H1 (cell line): ENCODE data around the gene PITX1. TPM values are rescaled to one million over a fixed set of nuclear protein-coding genes. Genes with fewer than 3 reads are reported as not detected.
A peak's percentile ranks its signal among the peaks of the same experiment; 100 is the strongest.

ENCODE experiments used
- CTCF ChIA-PET: fragments of 300-600 bp; sonication (Branson Sonifier 250); formaldehyde crosslinking; loops from one replicate; lab custom pipeline; 2021; ENCODE audit not compliant: partially characterized antibody; lab: Charles Lee
- POLR2A ChIA-PET: fragments of 300-600 bp; sonication (Branson Sonifier 250); formaldehyde crosslinking; loops from one replicate; lab custom pipeline; 2021; ENCODE audit warnings: inconsistent platforms; ENCODE audit not compliant: partially characterized antibody; lab: Charles Lee
- DNase-seq, 2 experiments: peaks; one replicate each; pipeline versions ENCODE4 v3.0.0 to v3.0.0-alpha.2; 2010 to 2022; ENCODE audit warnings: low spot score in 2 of 2, low read depth in 1 of 2, mixed read lengths in 1 of 2
- FAIRE-seq: peaks from 2 replicates; lab custom pipeline; 2011; peaks lifted over from hg19 to GRCh38; lab: Jason Lieb, UNC
- H2AFZ ChIP-seq: 2 replicates; pipeline ENCODE4 v1.8.1; 2012; ENCODE audit warnings: low read length, inconsistent platforms
- H2AK5ac ChIP-seq: 2 replicates; pipeline ENCODE4 v1.6.1; 2013; ENCODE audit warnings: low read depth, low read length
- H2BK120ac ChIP-seq: replicated peaks from 2 replicates; pipeline ENCODE3; 2013; ENCODE audit warnings: low read depth, low read length, inconsistent platforms
- H2BK12ac ChIP-seq: 2 replicates; pipeline ENCODE4 v1.6.1; 2013; ENCODE audit warnings: low read depth, low read length
- H2BK15ac ChIP-seq: 2 replicates; pipeline ENCODE4 v1.6.1; 2013; ENCODE audit warnings: low read length
- H2BK20ac ChIP-seq: 2 replicates; pipeline ENCODE4 v1.6.1; 2013; ENCODE audit warnings: low read length
- H2BK5ac ChIP-seq: 2 replicates; pipeline ENCODE4 v1.6.1; 2013; ENCODE audit warnings: low read depth, low read length
- H3K14ac ChIP-seq: 2 replicates; pipeline ENCODE4 v1.6.1; 2013; ENCODE audit warnings: inconsistent platforms; ENCODE audit not compliant: insufficient read length
- H3K18ac ChIP-seq: 2 replicates; pipeline ENCODE4 v1.6.1; 2013; ENCODE audit warnings: low read length; ENCODE audit errors: extremely low read depth
- H3K23ac ChIP-seq: 2 replicates; pipeline ENCODE4 v1.6.1; 2013; ENCODE audit warnings: inconsistent platforms; ENCODE audit not compliant: insufficient read length
- H3K23me2 ChIP-seq: 2 replicates; pipeline ENCODE4 v1.6.1; 2013; ENCODE audit warnings: low read depth, low read length
- H3K27ac ChIP-seq: 2 replicates; pipeline ENCODE4 v1.6.1; 2011; ENCODE audit warnings: low read depth, low read length, inconsistent platforms
- H3K27me3 ChIP-seq, 4 experiments: replicated peaks in 1 of 4; 1 replicate in 1 of 4; 2 replicates in 3 of 4; pipeline versions ENCODE4 v1.6.1 to v1.8.1; 2011 to 2013; ENCODE audit warnings: low read length in 3 of 4, mild to moderate bottlenecking in 3 of 4, inconsistent platforms in 2 of 4, mixed read lengths in 2 of 4, moderate library complexity in 1 of 4; ENCODE audit not compliant: control insufficient read depth in 3 of 4, insufficient read depth in 3 of 4; ENCODE audit errors: extremely low read depth in 1 of 4
- H3K36me3 ChIP-seq, 4 experiments: 2 replicates each; pipeline versions ENCODE4 v1.6.1 to v1.8.1; 2011 to 2013; ENCODE audit warnings: mild to moderate bottlenecking in 4 of 4, low read length in 3 of 4, moderate library complexity in 2 of 4, control low read depth in 1 of 4, inconsistent platforms in 1 of 4; ENCODE audit not compliant: insufficient read depth in 4 of 4, control insufficient read depth in 2 of 4
- H3K4ac ChIP-seq: replicated peaks from 2 replicates; pipeline ENCODE3; 2013; ENCODE audit warnings: low read length, low read depth, mixed read lengths, inconsistent platforms; ENCODE audit not compliant: insufficient read length
- H3K4me1 ChIP-seq, 4 experiments: replicated peaks in 1 of 4; 1 replicate in 1 of 4; 2 replicates in 3 of 4; pipeline versions ENCODE4 v1.6.1 to v1.8.1; 2011 to 2013; ENCODE audit warnings: low read length in 3 of 4, inconsistent platforms in 2 of 4, mixed read lengths in 1 of 4; ENCODE audit not compliant: insufficient read depth in 4 of 4, control insufficient read depth in 3 of 4
- H3K4me2 ChIP-seq, 2 experiments: 2 replicates each; pipeline versions ENCODE4 v1.6.1 to v1.8.1; 2011 to 2013; ENCODE audit warnings: low read depth in 2 of 2, low read length in 2 of 2, control low read depth in 1 of 2, inconsistent platforms in 1 of 2, mild to moderate bottlenecking in 1 of 2; ENCODE audit not compliant: insufficient read depth in 1 of 2
- H3K4me3 ChIP-seq, 4 experiments: fragments of 200-600, 300-600 bp in 1 of 4; sonication (generic), shearing (Covaris generic), sonication (Bioruptor Twin) in 1 of 4; 2 replicates each; pipeline versions ENCODE4 v1.5.1 to v1.8.1; 2011 to 2016; ENCODE audit warnings: low read length in 4 of 4, low read depth in 3 of 4, control low read depth in 2 of 4, inconsistent platforms in 2 of 4, mild to moderate bottlenecking in 2 of 4, mixed read lengths in 1 of 4, moderate library complexity in 1 of 4; ENCODE audit not compliant: insufficient read depth in 2 of 4; ENCODE audit errors: extremely low read depth in 1 of 4
- H3K56ac ChIP-seq: replicated peaks from 2 replicates; pipeline ENCODE3; 2013; ENCODE audit warnings: low read depth, mild to moderate bottlenecking, mixed read lengths, low read length, inconsistent platforms; ENCODE audit not compliant: insufficient read length
- H3K79me1 ChIP-seq: 2 replicates; pipeline ENCODE4 v1.6.1; 2013; ENCODE audit warnings: low read depth, low read length, control low read depth
- H3K79me2 ChIP-seq, 2 experiments: 2 replicates each; pipeline versions ENCODE4 v1.6.1 to v1.8.1; 2012 to 2013; ENCODE audit warnings: low read length in 2 of 2, mild to moderate bottlenecking in 2 of 2, inconsistent platforms in 1 of 2; ENCODE audit not compliant: insufficient read depth in 2 of 2, control insufficient read depth in 1 of 2
- H3K9ac ChIP-seq, 4 experiments: replicated peaks in 1 of 4; 1 replicate in 1 of 4; 2 replicates in 3 of 4; pipeline versions ENCODE4 v1.6.1 to v1.8.1; 2011 to 2013; ENCODE audit warnings: low read depth in 3 of 4, low read length in 3 of 4, control low read depth in 2 of 4, mild to moderate bottlenecking in 2 of 4, moderate library complexity in 2 of 4, inconsistent platforms in 1 of 4; ENCODE audit errors: extremely low read depth in 1 of 4
- H3K9me3 ChIP-seq, 2 experiments: 2 replicates each; pipeline versions ENCODE4 v1.6.1 to v1.8.1; 2012 to 2013; ENCODE audit warnings: mild to moderate bottlenecking in 2 of 2, moderate library complexity in 2 of 2, control low read depth in 1 of 2, inconsistent platforms in 1 of 2, low read depth in 1 of 2, low read length in 1 of 2, mixed read lengths in 1 of 2; ENCODE audit not compliant: insufficient read depth in 2 of 2
- H4K20me1 ChIP-seq, 2 experiments: replicated peaks in 1 of 2; 2 replicates each; pipeline versions ENCODE3 to v1.8.1; 2011 to 2013; ENCODE audit warnings: inconsistent platforms in 2 of 2, low read length in 2 of 2, mild to moderate bottlenecking in 1 of 2; ENCODE audit not compliant: insufficient read depth in 2 of 2, control insufficient read depth in 1 of 2
- H4K5ac ChIP-seq: 2 replicates; pipeline ENCODE4 v1.6.1; 2013; ENCODE audit warnings: low read length, low read depth, mixed read lengths, inconsistent platforms; ENCODE audit not compliant: insufficient read length
- H4K8ac ChIP-seq: 2 replicates; pipeline ENCODE4 v1.8.0; 2013; ENCODE audit warnings: mild to moderate bottlenecking, moderate library complexity, low read length, inconsistent platforms; ENCODE audit not compliant: insufficient read depth; ENCODE audit errors: extremely low read depth
- H4K91ac ChIP-seq: replicated peaks from 2 replicates; pipeline ENCODE3; 2013; ENCODE audit warnings: low read length, mixed read lengths, inconsistent platforms; ENCODE audit not compliant: insufficient read length
- CBX8 ChIP-seq: fragments of 300-800, 300-1000 bp; sonication (generic); IDR thresholded peaks from 2 replicates; pipeline ENCODE4 v1.7.1; 2016; ENCODE audit warnings: low read depth, low read length, borderline replicate concordance
- CTBP2 ChIP-seq: IDR thresholded peaks from 2 replicates; pipeline ENCODE4 v1.7.0; 2011; ENCODE audit warnings: borderline replicate concordance, mild to moderate bottlenecking, moderate library complexity, mixed read lengths, low read length; ENCODE audit not compliant: insufficient read depth, insufficient read length
- RFX5 ChIP-seq: IDR thresholded peaks from 2 replicates; pipeline ENCODE4 v1.6.1; 2011; ENCODE audit warnings: low read depth, low read length, improper control_type of control experiment, borderline replicate concordance
- WGBS, 2 experiments: shearing (Covaris generic) in 1 of 2; methylation state at CpG; one replicate each; pipeline versions ENCODE4 v1.1.6 to v1.1.7; 2013 to 2015; ENCODE audit warnings: low lambda C conversion rate in 2 of 2, mixed read lengths in 2 of 2, inconsistent platforms in 1 of 2, low coverage in 1 of 2, missing lambda C conversion rate in 1 of 2; ENCODE audit not compliant: insufficient replicate concordance in 2 of 2, insufficient coverage in 1 of 2, insufficient read length in 1 of 2; ENCODE audit errors: extremely low coverage in 1 of 2, missing lambda C conversion rate in 1 of 2; 5-methylcytosine and 5-hydroxymethylcytosine counted together
- polyA plus RNA-seq, 7 experiments: library from polyadenylated mRNA; depleted of rRNA in 3 of 7; stranded (reverse) in 5 of 7; unstranded in 2 of 7; fragments of >200 nt in 5 of 7; fragments of 200-250 nt in 2 of 7; gene quantifications; 1 replicate in 5 of 7; 2 replicates in 1 of 7; 4 replicates in 1 of 7; pipeline versions ENCODE4 v1.2.1 to v1.2.3, GENCODE V29; 2011 to 2013; ENCODE audit warnings: missing spikeins in 2 of 7, mixed read lengths in 2 of 7
- total RNA-seq: library from RNA; stranded (reverse); fragmentation: NEBNext Ultra II Directional; extraction: Animal tissue kit (Norgen Biotek cat#: 25700); gene quantifications from 2 replicates; pipeline ENCODE4 v1.2.1, GENCODE V29; 2021
- TF ChIP-seq, protein P1 (sequence below): IDR thresholded peaks from 2 replicates; pipeline ENCODE4 v1.6.1; 2011; ENCODE audit warnings: low read length, improper control_type of control experiment

The PITX1 gene
- total and polyA plus RNA-seq, 2 of the 8 experiments (the other 6 are each of a cell fraction or from before 2014, with no cell fraction given) = 0.03 TPM; not detected in 1

DNA sequence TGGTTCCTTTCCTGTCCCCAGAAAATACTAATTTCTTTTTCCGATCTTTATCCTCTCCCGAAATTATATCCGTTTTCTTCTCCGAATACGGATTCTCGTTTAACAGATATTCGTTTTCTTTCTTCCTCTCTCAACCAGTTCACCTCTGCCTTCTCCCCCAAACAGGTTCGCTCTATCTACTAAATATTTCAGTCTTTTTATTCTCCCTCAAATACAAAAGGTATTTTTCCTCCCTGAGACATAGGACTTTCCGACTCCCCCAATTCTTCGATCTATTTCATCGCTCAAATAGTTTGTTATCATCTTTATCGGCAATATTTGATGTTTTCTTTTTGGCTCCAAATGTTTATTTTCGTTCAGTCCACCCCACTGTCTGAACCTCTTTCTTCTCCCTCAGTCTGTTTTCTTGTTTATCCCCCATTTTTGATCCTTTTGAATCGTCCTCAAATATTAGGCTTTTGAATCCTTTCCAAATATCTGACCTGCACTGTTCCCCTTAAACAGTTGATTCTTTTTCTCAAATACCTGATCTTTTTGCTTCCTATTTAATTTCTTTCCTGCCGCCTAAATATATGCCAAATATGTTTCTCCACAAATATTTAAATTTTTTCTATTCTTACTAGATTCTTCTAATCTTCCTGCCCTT is 4.4 kb downstream of the PITX1 start:
- Histone ChIP-seq H3K23me2 (peaks cover 8% of the 10 kb centered on the region; the same call in 1 of the 2 replicates), H4K91ac (no peak overlapping the region), H3K79me1 (no peaks in the 10 kb centered on the region), H3K4me3 (peak overlapping the region in 1 of 4 experiments; percentile 47; a peak in 3 of 8 replicates), H3K23ac (no peak overlapping the region), H2BK120ac (no peak overlapping the region), H2BK15ac (no peak overlapping the region), H3K36me3 (peaks cover 0 to 13% (median 0%) of the 10 kb centered on the region in 4 experiments; a peak in 1 of 8 replicates), H2BK5ac (no peak overlapping the region), H4K20me1 (peaks cover 8 to 43% of the 10 kb centered on the region in 2 experiments), H3K27ac (no peak overlapping the region), H2AFZ (no peak overlapping the region), H2BK12ac (no peak overlapping the region), H3K9ac (no peak overlapping the region), H3K9me3 (no peaks in the 10 kb centered on the region; a peak in 1 of 4 replicates), H4K5ac (no peak overlapping the region), H3K27me3 (peaks cover 82 to 99% (median 96%) of the 10 kb centered on the region in 4 experiments), H3K79me2 (no peaks in the 10 kb centered on the region), H3K56ac (no peak overlapping the region), H2AK5ac (no peak overlapping the region), H3K18ac (no peak overlapping the region), H3K4me2 (peak overlapping the region; percentile 64 to 71; a peak in 3 of 4 replicates), H3K4me1 (peaks cover 0 to 30% (median 26%) of the 10 kb centered on the region in 4 experiments; a peak in 6 of 7 replicates), H2BK20ac (no peak overlapping the region), H3K14ac (no peak overlapping the region), H4K8ac (no peak overlapping the region), H3K4ac (no peak overlapping the region)
- TF ChIP-seq, protein P1, sequence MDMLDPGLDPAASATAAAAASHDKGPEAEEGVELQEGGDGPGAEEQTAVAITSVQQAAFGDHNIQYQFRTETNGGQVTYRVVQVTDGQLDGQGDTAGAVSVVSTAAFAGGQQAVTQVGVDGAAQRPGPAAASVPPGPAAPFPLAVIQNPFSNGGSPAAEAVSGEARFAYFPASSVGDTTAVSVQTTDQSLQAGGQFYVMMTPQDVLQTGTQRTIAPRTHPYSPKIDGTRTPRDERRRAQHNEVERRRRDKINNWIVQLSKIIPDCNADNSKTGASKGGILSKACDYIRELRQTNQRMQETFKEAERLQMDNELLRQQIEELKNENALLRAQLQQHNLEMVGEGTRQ = no peak
- TF ChIP-seq CBX8 (peak; percentile 97), RFX5 (no peak), CTBP2 (peak; percentile 2)
- POLR2A ChIA-PET = interaction anchor here (2.1 kb wide), 1 partner anchor 11 kb away, joined by 20 read pairs; no protein-coding TSS in a partner anchor
- DNase-seq (no peak), FAIRE-seq (no peak)
- 12% methylated on average over 15 of the region's 15 CpGs; no CpG with 5 or more reads in 1 of the 2 experiments for WGBS, 2 experiments
- CTCF ChIA-PET = interaction anchor here (0.8 to 1.9 kb wide), 5 partner anchors 12 to 162 kb away, joined by 3 to 7 read pairs (median 4); no protein-coding TSS in a partner anchor
